HCT116 (cell line): ENCODE data around the gene SYNE2. TPM values are rescaled to one million over a fixed set of nuclear protein-coding genes. Genes with fewer than 3 reads are reported as not detected.

Source experiments
- ATAC-seq: fragments of 200-7000 bp; cut with Tn5 transposase; 2 replicates; pipeline ENCODE4 v1.9.1; 2020; ENCODE audit warnings: mild to moderate bottlenecking, moderate library complexity
- BruUV-seq: library from RNA; stranded (reverse); fragments of 400-500 nt; replicated peaks from 2 replicates; lab custom pipeline; 2021; lab: Mats Ljungman, UMichigan
- CTCF ChIA-PET: fragments of 300-600 bp; sonication (Branson Sonifier 250); formaldehyde crosslinking; loops from one replicate; lab custom pipeline; 2021; ENCODE audit warnings: antibody characterized with exemption; lab: Charles Lee
- POLR2A ChIA-PET: fragments of 300-600, 350-600 bp; sonication (Branson Sonifier 250); formaldehyde crosslinking; loops from one replicate; lab custom pipeline; 2021; ENCODE audit warnings: antibody characterized with exemption; lab: Charles Lee
- RAD21 ChIA-PET, 2 experiments: fragments of 300-600 bp; sonication (Branson Sonifier 250); formaldehyde crosslinking; loops; one replicate each; lab custom pipeline; 2023; ENCODE audit warnings: low total read pairs in 2 of 2; ENCODE audit not compliant: uncharacterized antibody in 2 of 2, unreplicated experiment in 2 of 2, low non-redundant PET in 1 of 2; lab: Charles Lee
- DNase-seq: peaks from one replicate; pipeline ENCODE4 v3.0.0-alpha.2; 2010; ENCODE audit warnings: low read depth, low spot score
- H2AFZ ChIP-seq: fragments of 200-600 bp; shearing (Covaris generic), sonication (generic); 2 replicates; pipeline ENCODE4 v1.6.1; 2017; ENCODE audit warnings: low read depth, mixed run types, mixed read lengths, antibody characterized with exemption, low read length; ENCODE audit not compliant: poor library complexity, severe bottlenecking
- H3K27ac ChIP-seq: 2 replicates; pipeline ENCODE4 v1.5.1; 2012; ENCODE audit warnings: low read depth, low read length
- H3K27me3 ChIP-seq: fragments of 200-600 bp; sonication (generic); 2 replicates; pipeline ENCODE4 v1.6.1; 2016; ENCODE audit warnings: mixed run types, low read length, mixed read lengths; ENCODE audit not compliant: insufficient read depth
- H3K36me3 ChIP-seq, 2 experiments: fragments of 200-500 bp in 1 of 2; fragments of 200-600 bp in 1 of 2; sonication (Bioruptor generic) in 1 of 2; sonication (generic) in 1 of 2; 2 replicates each; pipeline versions ENCODE4 v1.5.1 to v1.6.1; 2014 to 2016; ENCODE audit warnings: low read length in 2 of 2, inconsistent platforms in 1 of 2, mixed read lengths in 1 of 2, mixed run types in 1 of 2; ENCODE audit not compliant: insufficient read depth in 2 of 2, control insufficient read depth in 1 of 2
- H3K4me1 ChIP-seq, 2 experiments: fragments of 200-600 bp in 1 of 2; sonication (generic) in 1 of 2; 2 replicates each; pipeline versions ENCODE4 v1.5.1 to v1.6.1; 2012 to 2017; ENCODE audit warnings: low read length in 2 of 2, inconsistent platforms in 1 of 2, mild to moderate bottlenecking in 1 of 2, mixed read lengths in 1 of 2, mixed run types in 1 of 2, moderate library complexity in 1 of 2; ENCODE audit not compliant: insufficient read depth in 2 of 2, control insufficient read depth in 1 of 2
- H3K4me2 ChIP-seq: fragments of 200-600 bp; sonication (generic); 2 replicates; pipeline ENCODE4 v1.6.1; 2017; ENCODE audit warnings: mixed run types, low read length, mixed read lengths
- H3K4me3 ChIP-seq, 2 experiments: fragments of 200-600 bp in 1 of 2; sonication (generic) in 1 of 2; replicated peaks in 1 of 2; 2 replicates each; pipeline ENCODE4 v1.5.1; 2011 to 2016; ENCODE audit warnings: low read length in 2 of 2, control low read depth in 1 of 2, low read depth in 1 of 2, mild to moderate bottlenecking in 1 of 2, mixed read lengths in 1 of 2, mixed run types in 1 of 2
- H3K79me2 ChIP-seq: fragments of 200-600 bp; sonication (generic); 2 replicates; pipeline ENCODE4 v1.6.1; 2017; ENCODE audit warnings: mild to moderate bottlenecking, mixed run types, low read length, moderate library complexity, mixed read lengths; ENCODE audit not compliant: insufficient read depth
- H3K9ac ChIP-seq: fragments of 200-600 bp; sonication (generic); 2 replicates; pipeline ENCODE4 v1.6.1; 2016; ENCODE audit warnings: low read length, mixed read lengths
- H3K9me2 ChIP-seq: fragments of 200-600 bp; sonication (generic), shearing (Covaris generic); 2 replicates; pipeline ENCODE4 v1.6.1; 2017; ENCODE audit warnings: mixed run types, mild to moderate bottlenecking, moderate library complexity; ENCODE audit not compliant: insufficient read depth
- H3K9me3 ChIP-seq, 2 experiments: fragments of 200-500 bp in 1 of 2; fragments of 200-600 bp in 1 of 2; sonication (Bioruptor generic) in 1 of 2; sonication (generic) in 1 of 2; 2 replicates each; pipeline ENCODE4 v1.6.1; 2014 to 2017; ENCODE audit warnings: low read length in 2 of 2, mixed read lengths in 2 of 2, inconsistent platforms in 1 of 2, low read depth in 1 of 2, mild to moderate bottlenecking in 1 of 2, mixed run types in 1 of 2, moderate library complexity in 1 of 2; ENCODE audit not compliant: control insufficient read depth in 1 of 2, insufficient read depth in 1 of 2
- H4K20me1 ChIP-seq: fragments of 200-600 bp; sonication (generic), shearing (Covaris generic); 2 replicates; pipeline ENCODE4 v1.6.1; 2017; ENCODE audit warnings: mixed run types, mild to moderate bottlenecking, moderate library complexity; ENCODE audit not compliant: insufficient read depth
- ATF3 ChIP-seq: IDR thresholded peaks from 2 replicates; pipeline ENCODE4 v1.6.1; 2012
- JUND ChIP-seq: IDR thresholded peaks from 2 replicates; pipeline ENCODE4 v1.6.1; 2012
- MAX ChIP-seq: IDR thresholded peaks from 2 replicates; pipeline ENCODE4 v1.6.1; 2012
- POLR2AphosphoS5 ChIP-seq: IDR thresholded peaks from 2 replicates; pipeline ENCODE4 v1.6.1; 2011; ENCODE audit warnings: mild to moderate bottlenecking, low read depth, low read length, moderate library complexity
- REST ChIP-seq: IDR thresholded peaks from 2 replicates; pipeline ENCODE4 v1.6.1; 2012; ENCODE audit warnings: low read depth
- SP1 ChIP-seq: IDR thresholded peaks from 2 replicates; pipeline ENCODE4 v1.6.1; 2012; ENCODE audit warnings: low read depth
- TCF7L2 ChIP-seq: IDR thresholded peaks from 2 replicates; pipeline ENCODE4 v1.7.0; 2011; ENCODE audit warnings: borderline replicate concordance, inconsistent platforms; ENCODE audit not compliant: insufficient read depth, insufficient read length; ENCODE audit errors: extremely low read depth
- YY1 ChIP-seq: IDR thresholded peaks from 2 replicates; pipeline ENCODE4 v1.6.1; 2011; ENCODE audit warnings: low read length, low read depth, moderate library complexity, mild to moderate bottlenecking; ENCODE audit not compliant: insufficient replicate concordance; ENCODE audit errors: extremely low read depth
- ZBTB33 ChIP-seq: IDR thresholded peaks from 2 replicates; pipeline ENCODE4 v1.6.1; 2011; ENCODE audit warnings: mild to moderate bottlenecking, low read length, moderate library complexity; ENCODE audit not compliant: insufficient replicate concordance; ENCODE audit errors: extremely low read depth
- intact Hi-C: fragments of 100-400 bp; cut with micrococcal nuclease; formaldehyde crosslinking; loops from 2 replicates; pipeline ENCODE4 v1.10.0; 2022
- total RNA-seq: library from RNA; stranded (reverse); gene quantifications from one replicate; pipeline ENCODE4 v1.2.1, GENCODE V29; 2021; ENCODE audit not compliant: unreplicated experiment

Gene SYNE2
- total RNA-seq, 1 experiment from 2014 or later = 28.8 TPM

GRCh38 chr14:64218344-64219240, 365.8 kb downstream of the SYNE2 start (continued):
- no peak for TF ChIP-seq YY1
- TF ChIP-seq JUND = no peak
- TF ChIP-seq POLR2AphosphoS5 = no peak
- TF ChIP-seq ZBTB33 = no peak
- no peak for TF ChIP-seq SP1
- no peak for TF ChIP-seq ATF3

- no peaks in the 10 kb centered on the region for H3K4me1 ChIP-seq
- POLR2A ChIA-PET = no interaction called here
- TF ChIP-seq MAX (no peak), SP1 (no peak), JUND (no peak), REST (no peak), TCF7L2 (no peak)
- CTCF ChIA-PET = no interaction called here
- DNase-seq = no peak
- no peak overlapping the region for H3K4me3 ChIP-seq
- no peak for ATAC-seq
- H3K9ac ChIP-seq = no peak overlapping the region
- H3K9me3 ChIP-seq = no peaks in the 10 kb centered on the region
- no peaks in the 10 kb centered on the region for H4K20me1 ChIP-seq
- no peaks in the 10 kb centered on the region for H3K9me2 ChIP-seq
- no peaks in the 10 kb centered on the region for H3K79me2 ChIP-seq
- intact Hi-C loops = no loop called here
- no peak overlapping the region for H2AFZ ChIP-seq
- RAD21 ChIA-PET = no interaction called here
- H3K27me3 ChIP-seq = no peaks in the 10 kb centered on the region
- H3K4me2 ChIP-seq = no peak overlapping the region
- H3K36me3 ChIP-seq = peaks cover 7 to 16% of the 10 kb centered on the region in 2 experiments; a peak in 2 of 4 replicates
- H3K27ac ChIP-seq = no peak overlapping the region
- BruUV-seq = no TSS peak
Measured at GRCh38 chr14:64220056-64220455, 367.3 kb downstream of the SYNE2 start.
